ENCODE measurements around the gene UTP25. TPM values are rescaled to one million over a fixed set of nuclear protein-coding genes. Genes with fewer than 3 reads are reported as not detected.
"Not testable (repeated sequence)": the region's sequence is repeated elsewhere in the genome, so short reads cannot be mapped to it uniquely, and the experiment has no call there.

Gene UTP25
- total RNA-seq, 1 experiment from 2014 or later = 12.7 TPM

GRCh38 chr1:209896346-209896745, 68.6 kb downstream of the UTP25 start (continued):
- no peak for TF ChIP-seq MAX (IDR thresholded peaks at IDR 0.05)
- TF ChIP-seq RAD21 (IDR thresholded peaks at IDR 0.05; ENCODE audit: low read depth) = no peak

DNA sequence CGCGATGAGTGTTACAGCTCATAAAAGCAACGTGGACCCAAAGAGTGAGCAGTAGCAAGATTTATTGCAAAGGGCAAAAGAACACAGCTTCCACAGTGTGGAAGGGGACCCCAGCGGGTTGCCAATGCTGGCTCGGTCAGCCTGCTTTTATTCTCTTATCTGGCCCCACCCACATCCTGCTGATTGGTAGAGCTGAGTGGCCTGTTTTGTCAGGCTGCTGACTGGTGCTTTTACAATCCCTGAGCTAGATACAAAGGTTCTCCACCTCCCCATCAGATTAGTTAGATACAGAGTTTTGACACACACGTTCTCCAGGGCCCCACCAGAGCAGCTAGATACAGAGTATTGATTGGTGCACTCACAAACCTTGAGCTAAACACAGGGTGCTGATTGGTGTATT, 70.5 kb downstream of the UTP25 start:
- H3K4me2 ChIP-seq (ENCODE audit: low read length); BruUV-seq (replicated peaks); ATAC-seq; H3K4me3 ChIP-seq (replicated peaks in 1 of 2; ENCODE audit: low read depth in 1 of 2, low read length in 2 of 2); H3K79me2 ChIP-seq (ENCODE audit: insufficient read depth, low read length); DNase-seq (ENCODE audit: low read depth, low spot score); H4K20me1 ChIP-seq (ENCODE audit: insufficient read depth); H3K9ac ChIP-seq (ENCODE audit: low read length); H3K9me3 ChIP-seq (ENCODE audit: control insufficient read depth in 1 of 2, insufficient read depth in 1 of 2, low read depth in 1 of 2, low read length in 2 of 2); CTCF ChIA-PET; H3K27ac ChIP-seq (ENCODE audit: low read depth, low read length); H3K9me2 ChIP-seq (ENCODE audit: insufficient read depth); H2AFZ ChIP-seq (ENCODE audit: low read depth, low read length, poor library complexity, severe bottlenecking); H3K4me1 ChIP-seq (ENCODE audit: control insufficient read depth in 1 of 2, insufficient read depth in 2 of 2, low read length in 2 of 2); H3K27me3 ChIP-seq (ENCODE audit: insufficient read depth, low read length); intact Hi-C loops (cut with micrococcal nuclease); H3K36me3 ChIP-seq (ENCODE audit: control insufficient read depth in 1 of 2, insufficient read depth in 2 of 2, low read length in 2 of 2); RAD21 ChIA-PET (ENCODE audit: low non-redundant PET in 1 of 2, low total read pairs in 2 of 2, uncharacterized antibody in 2 of 2, unreplicated experiment in 2 of 2); POLR2A ChIA-PET: not testable (repeated sequence)

DNA sequence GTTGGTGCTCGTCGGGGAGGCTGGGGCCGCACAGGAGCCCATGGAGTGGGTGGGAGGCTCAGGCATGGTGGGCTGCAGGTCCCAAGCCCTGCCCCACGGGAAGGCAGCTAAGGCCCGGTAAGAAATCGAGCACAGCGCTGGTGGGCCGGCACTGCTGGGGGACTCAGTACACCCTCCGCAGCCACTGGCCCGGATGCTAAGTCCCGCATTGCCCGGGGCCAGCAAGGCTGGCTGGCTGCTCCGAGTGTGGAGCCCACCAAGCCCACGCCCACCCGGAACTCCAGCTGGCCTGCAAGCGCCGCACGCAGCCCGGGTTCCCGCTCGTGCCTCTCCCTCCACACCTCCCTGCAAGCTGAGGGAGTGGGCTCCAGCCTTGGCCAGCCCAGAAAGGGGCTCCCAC, 71.1 kb downstream of the UTP25 start:
- H4K20me1 ChIP-seq (ENCODE audit: insufficient read depth); H3K27me3 ChIP-seq (ENCODE audit: insufficient read depth, low read length); H3K4me1 ChIP-seq (ENCODE audit: control insufficient read depth in 1 of 2, insufficient read depth in 2 of 2, low read length in 2 of 2); H3K36me3 ChIP-seq (ENCODE audit: control insufficient read depth in 1 of 2, insufficient read depth in 2 of 2, low read length in 2 of 2); H3K79me2 ChIP-seq (ENCODE audit: insufficient read depth, low read length); CTCF ChIA-PET; H2AFZ ChIP-seq (ENCODE audit: low read depth, low read length, poor library complexity, severe bottlenecking); POLR2A ChIA-PET; H3K4me3 ChIP-seq (replicated peaks in 1 of 2; ENCODE audit: low read depth in 1 of 2, low read length in 2 of 2); H3K9ac ChIP-seq (ENCODE audit: low read length); ATAC-seq; H3K4me2 ChIP-seq (ENCODE audit: low read length); H3K9me3 ChIP-seq (ENCODE audit: control insufficient read depth in 1 of 2, insufficient read depth in 1 of 2, low read depth in 1 of 2, low read length in 2 of 2); BruUV-seq (replicated peaks); H3K9me2 ChIP-seq (ENCODE audit: insufficient read depth); DNase-seq (ENCODE audit: low read depth, low spot score); intact Hi-C loops (cut with micrococcal nuclease); RAD21 ChIA-PET (ENCODE audit: low non-redundant PET in 1 of 2, low total read pairs in 2 of 2, uncharacterized antibody in 2 of 2, unreplicated experiment in 2 of 2); H3K27ac ChIP-seq (ENCODE audit: low read depth, low read length): not testable (repeated sequence)
